Measurements from ENCODE around the gene SPOCK1.

SPOCK1 gene

DNA sequence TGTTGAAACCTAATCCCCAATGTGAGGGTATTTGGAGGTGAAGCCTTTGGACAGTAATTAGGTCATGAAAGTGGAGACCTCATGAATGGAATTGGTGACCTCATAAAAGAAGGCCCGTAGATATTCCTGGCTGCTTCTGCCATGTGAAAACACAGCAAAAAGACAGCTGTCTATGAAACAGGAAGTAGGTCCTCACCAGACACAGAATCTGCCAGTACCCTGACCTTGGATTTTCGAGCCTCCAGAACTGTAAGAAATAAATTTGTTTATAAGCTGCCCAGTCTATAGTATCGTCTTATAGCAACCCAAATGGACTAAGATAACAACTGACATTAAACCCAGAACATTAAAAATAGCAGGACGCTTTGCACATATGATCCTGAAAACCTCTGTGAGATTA lies 371.1 kb downstream of the SPOCK1 start:
- in situ Hi-C loops (cut with HindIII; ENCODE audit: low pct_unique_long_range_greater_than_20kb, low sequenced_read_pairs) = no loop called here
- DNase-seq (ENCODE audit: low read depth in 1 of 2, low spot score in 1 of 2) = no peak
- TF ChIP-seq JUND (IDR thresholded peaks at IDR 0.05; ENCODE audit: low read depth) = no peak

- in situ Hi-C loops (cut with HindIII; ENCODE audit: low pct_unique_long_range_greater_than_20kb, low sequenced_read_pairs) = no loop called here
- TF ChIP-seq JUND (IDR thresholded peaks at IDR 0.05; ENCODE audit: low read depth) = no peak
- DNase-seq (ENCODE audit: low read depth in 1 of 2, low spot score in 1 of 2) = no peak
Observed at GRCh38 chr5:137126829-137127228, 372.3 kb downstream of the SPOCK1 start.

DNA sequence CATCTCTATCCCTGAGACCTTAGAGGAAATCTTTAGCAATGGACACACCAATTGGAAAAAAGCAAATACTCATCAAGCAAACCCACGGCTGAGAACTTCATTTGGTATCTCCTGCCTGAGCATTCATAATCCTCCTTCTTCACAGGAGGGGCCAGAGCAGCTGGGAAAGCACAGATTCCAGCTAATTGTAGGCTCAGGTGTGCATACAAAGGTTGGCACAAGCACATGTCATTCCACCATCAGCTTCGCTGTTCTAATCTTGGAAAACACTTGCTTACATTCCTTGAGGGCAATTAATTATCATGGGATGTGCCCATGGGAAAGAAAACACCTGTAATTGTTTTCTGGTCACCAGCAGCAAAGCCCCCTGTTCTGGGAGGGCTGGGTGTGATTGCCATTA lies 376.6 kb downstream of the SPOCK1 start:
- no peak for TF ChIP-seq JUND (IDR thresholded peaks at IDR 0.05; ENCODE audit: low read depth)
- no peak for DNase-seq (ENCODE audit: low read depth in 1 of 2, low spot score in 1 of 2)

DNA sequence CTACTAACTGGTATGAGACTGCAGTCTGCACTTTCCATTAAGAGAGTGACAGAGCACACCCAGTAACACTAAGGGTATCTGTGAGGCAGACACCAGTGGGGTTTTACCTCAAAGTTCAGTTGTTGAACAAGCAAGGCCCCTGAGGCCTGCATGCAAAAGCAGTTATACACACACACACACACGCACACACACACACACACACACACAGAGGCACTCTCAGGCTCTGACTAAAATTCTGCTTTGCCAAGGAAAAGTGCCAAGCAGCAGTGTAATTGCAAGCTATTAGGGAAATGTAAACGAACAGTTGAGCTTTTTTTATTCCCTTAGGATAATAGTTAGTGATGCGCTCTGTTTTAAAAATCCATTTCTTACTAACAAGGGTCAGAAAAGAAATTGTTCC lies 377.1 kb downstream of the SPOCK1 start:
- DNase-seq (ENCODE audit: low read depth in 1 of 2, low spot score in 1 of 2) = no peak
- no peak for TF ChIP-seq JUND (IDR thresholded peaks at IDR 0.05; ENCODE audit: low read depth)
- in situ Hi-C loops (cut with HindIII; ENCODE audit: low pct_unique_long_range_greater_than_20kb, low sequenced_read_pairs) = no loop called here

More for the DNA sequence above, 376.6 kb downstream of the SPOCK1 start:
- in situ Hi-C loops (cut with HindIII; ENCODE audit: low pct_unique_long_range_greater_than_20kb, low sequenced_read_pairs) = no loop called here

DNA sequence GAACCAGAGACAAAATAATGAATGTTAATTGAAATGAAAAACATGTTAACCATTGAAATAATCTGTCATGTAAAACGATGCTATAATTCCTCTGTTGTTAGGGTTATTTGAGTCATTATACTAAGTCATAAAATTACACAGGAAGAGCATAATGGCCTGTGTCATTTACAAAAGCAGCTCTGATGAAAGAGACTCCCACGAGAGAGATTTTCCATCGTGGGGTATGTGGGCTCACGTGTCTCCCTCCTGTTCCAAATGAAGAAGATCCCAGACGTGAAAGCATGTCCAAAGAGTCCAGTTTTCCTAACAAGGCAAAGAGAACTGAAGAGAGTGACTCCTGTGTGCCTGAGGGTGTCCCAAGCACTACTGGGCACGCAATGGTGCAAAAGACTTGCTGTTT lies 379.8 kb downstream of the SPOCK1 start:
- no peak for DNase-seq (ENCODE audit: low read depth in 1 of 2, low spot score in 1 of 2)
- no peak for TF ChIP-seq JUND (IDR thresholded peaks at IDR 0.05; ENCODE audit: low read depth)
- in situ Hi-C loops (cut with HindIII; ENCODE audit: low pct_unique_long_range_greater_than_20kb, low sequenced_read_pairs) = no loop called here

DNA sequence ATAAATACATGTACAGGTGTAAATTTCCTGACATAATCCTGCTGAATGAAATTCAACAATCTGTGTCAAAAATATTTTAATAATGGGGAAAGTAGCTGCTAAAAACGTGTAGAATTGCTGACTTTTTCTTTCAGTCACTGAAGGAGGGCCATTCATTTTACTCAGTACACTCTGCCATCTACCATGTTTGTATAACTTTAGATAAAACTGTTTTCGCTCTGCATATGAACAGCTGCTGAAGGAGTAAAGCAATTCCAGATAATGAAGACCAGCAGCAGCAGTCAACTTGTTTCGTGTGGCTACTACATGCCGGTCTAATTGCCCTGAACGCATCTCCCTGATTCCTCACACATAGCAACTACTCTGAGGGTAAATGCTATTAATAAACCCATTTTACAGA lies 380.5 kb downstream of the SPOCK1 start:
- TF ChIP-seq JUND (IDR thresholded peaks at IDR 0.05; ENCODE audit: low read depth) = no peak
- in situ Hi-C loops (cut with HindIII; ENCODE audit: low pct_unique_long_range_greater_than_20kb, low sequenced_read_pairs) = no loop called here

DNA sequence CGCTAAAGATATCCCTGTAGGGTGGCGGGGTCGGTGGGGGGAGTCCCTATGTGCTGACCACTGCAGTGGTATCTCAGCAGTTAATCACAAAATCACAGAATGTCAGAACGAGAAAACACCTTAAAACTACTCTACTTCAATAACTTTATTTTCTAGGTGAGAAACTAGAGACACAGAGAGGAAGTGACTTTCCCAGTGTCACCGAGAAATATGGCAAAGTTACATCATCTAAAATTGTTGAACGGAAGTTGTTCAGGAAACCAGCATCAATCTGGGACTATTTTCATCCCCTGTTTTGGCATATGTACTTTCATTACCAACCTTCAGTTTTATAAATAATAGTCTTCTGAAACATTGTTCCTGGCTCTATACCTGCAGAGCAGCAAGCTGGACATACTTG lies 384.0 kb downstream of the SPOCK1 start:
- no peak for TF ChIP-seq JUND (IDR thresholded peaks at IDR 0.05; ENCODE audit: low read depth)
- in situ Hi-C loops (cut with HindIII; ENCODE audit: low pct_unique_long_range_greater_than_20kb, low sequenced_read_pairs) = no loop called here
- DNase-seq (ENCODE audit: low read depth in 1 of 2, low spot score in 1 of 2) = no peak

More for the DNA sequence above, 380.5 kb downstream of the SPOCK1 start:
- DNase-seq (ENCODE audit: low read depth in 1 of 2, low spot score in 1 of 2) = no peak

DNA sequence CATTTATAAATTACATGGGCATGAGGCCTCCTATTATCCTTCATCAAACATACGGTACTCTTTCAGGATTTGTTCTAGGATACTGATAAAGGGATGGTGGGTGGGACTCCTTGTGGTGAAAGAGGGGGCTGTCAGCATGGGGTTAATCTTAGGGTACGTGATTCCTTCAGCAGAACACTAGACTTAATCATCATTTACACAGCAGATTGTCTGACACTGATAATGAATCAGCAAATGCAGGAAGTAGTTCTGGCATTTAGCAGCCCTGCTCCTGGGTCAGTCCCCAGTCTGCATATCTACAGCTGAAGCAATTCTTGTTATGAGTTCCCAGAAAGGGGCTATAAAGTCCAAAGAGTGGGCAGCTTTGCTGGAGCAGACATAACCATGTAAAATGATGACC lies 384.6 kb downstream of the SPOCK1 start:
- no peak for TF ChIP-seq JUND (IDR thresholded peaks at IDR 0.05; ENCODE audit: low read depth)
- no peak for DNase-seq (ENCODE audit: low read depth in 1 of 2, low spot score in 1 of 2)
- in situ Hi-C loops (cut with HindIII; ENCODE audit: low pct_unique_long_range_greater_than_20kb, low sequenced_read_pairs) = no loop called here

GRCh38 chr5:137113939-137114338 lies 385.2 kb downstream of the SPOCK1 start:
- DNase-seq (ENCODE audit: low read depth in 1 of 2, low spot score in 1 of 2) = no peak
- in situ Hi-C loops (cut with HindIII; ENCODE audit: low pct_unique_long_range_greater_than_20kb, low sequenced_read_pairs) = no loop called here
- no peak for TF ChIP-seq JUND (IDR thresholded peaks at IDR 0.05; ENCODE audit: low read depth)

DNA sequence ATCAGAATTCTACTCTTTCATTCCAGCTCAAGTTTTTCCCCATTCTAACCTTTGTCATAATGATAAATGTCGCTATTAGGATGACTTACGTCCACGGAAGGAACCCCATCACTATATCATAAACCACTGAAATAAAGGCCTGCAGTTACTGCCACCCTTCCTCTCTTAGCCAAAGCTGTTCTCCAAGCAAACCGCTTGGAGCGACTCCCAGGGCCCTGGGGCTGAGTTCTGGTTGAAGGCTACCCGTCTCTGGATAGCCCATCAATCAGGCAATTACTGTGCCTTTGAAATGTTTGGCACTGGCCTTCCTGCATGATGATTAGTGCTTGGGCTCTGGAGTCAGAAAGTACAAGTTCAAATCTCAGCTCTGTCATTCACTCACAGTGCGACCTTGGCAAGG lies 386.0 kb downstream of the SPOCK1 start:
- DNase-seq (ENCODE audit: low read depth in 1 of 2, low spot score in 1 of 2) = no peak
- TF ChIP-seq JUND (IDR thresholded peaks at IDR 0.05; ENCODE audit: low read depth) = no peak

DNA sequence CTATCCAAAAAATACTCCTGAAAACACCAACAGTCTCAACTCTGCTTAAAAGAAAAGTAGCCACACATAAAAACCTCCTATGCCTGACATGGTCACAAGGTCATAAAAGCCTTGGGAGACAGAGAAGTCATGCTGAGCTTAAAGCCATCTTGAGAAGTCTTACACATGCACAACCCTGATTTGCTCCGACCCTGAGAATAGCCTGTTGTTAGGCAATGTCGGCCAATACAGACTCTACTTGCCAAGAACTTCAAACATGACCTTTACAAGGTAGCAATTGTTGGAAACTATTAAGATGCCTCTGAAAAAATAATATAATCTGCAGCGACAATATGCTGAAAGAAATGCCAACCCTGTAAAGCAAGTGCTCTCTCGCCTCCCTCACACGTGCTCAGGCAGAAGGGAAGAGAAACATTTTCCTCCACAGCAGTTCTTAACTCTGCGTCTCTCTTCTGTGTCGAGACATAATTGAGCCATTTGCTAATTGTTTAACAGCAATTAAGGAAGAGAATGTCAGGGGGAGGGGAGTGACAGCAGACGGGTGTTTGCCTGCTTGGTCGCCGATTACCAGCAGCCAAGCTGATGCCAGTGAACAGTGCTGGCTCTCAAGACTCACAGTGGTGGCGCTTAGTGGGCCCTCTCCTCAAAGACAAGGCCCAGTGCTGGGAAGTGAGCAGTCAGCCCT lies 393.6 kb downstream of the SPOCK1 start:
- TF ChIP-seq JUND (IDR thresholded peaks at IDR 0.05; ENCODE audit: low read depth) = no peak
- DNase-seq (ENCODE audit: low read depth in 1 of 2, low spot score in 1 of 2) = no peak
- in situ Hi-C loops (cut with HindIII; ENCODE audit: low pct_unique_long_range_greater_than_20kb, low sequenced_read_pairs) = no loop called here

More for the DNA sequence above, 386.0 kb downstream of the SPOCK1 start:
- in situ Hi-C loops (cut with HindIII; ENCODE audit: low pct_unique_long_range_greater_than_20kb, low sequenced_read_pairs) = no loop called here

DNA sequence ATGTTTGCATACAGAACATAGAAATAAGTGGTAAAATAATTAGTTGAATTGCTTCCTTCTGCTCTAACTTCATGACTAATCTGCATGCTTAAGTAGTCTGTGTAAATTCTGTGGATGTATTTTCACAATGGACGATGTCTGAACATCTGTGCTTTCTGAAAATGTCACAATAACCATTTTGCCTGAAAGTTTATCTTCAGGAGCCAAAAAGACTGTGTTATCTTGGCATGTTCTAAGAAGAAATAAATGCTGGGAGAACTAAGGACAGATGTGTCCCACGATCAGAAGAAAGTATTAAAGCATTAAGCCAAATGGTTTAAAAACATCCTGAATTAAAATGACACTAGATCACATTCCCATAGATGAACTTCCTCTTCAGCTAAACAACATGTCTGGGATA lies 397.6 kb downstream of the SPOCK1 start:
- TF ChIP-seq JUND (IDR thresholded peaks at IDR 0.05; ENCODE audit: low read depth) = no peak
- DNase-seq (ENCODE audit: low read depth in 1 of 2, low spot score in 1 of 2) = no peak
- in situ Hi-C loops (cut with HindIII; ENCODE audit: low pct_unique_long_range_greater_than_20kb, low sequenced_read_pairs) = no loop called here

DNA sequence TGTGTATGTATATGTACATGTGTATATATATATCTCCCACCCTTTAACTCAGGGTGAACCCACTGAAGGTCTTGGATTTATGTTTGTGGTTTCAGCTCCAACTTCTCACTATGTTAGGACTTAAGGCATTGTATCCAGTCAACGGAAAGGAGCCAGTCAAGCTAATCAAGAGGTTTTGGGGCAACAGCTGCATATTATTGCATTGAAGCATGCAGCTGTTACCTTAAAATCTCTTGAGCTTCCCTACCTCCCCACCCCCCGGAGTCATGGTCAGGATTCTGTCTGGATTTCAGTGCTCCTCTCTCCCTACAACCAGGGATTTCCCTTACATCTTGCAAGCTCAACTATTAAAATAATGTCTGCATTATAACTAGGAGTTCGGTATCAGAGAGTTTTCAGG lies 399.5 kb downstream of the SPOCK1 start:
- in situ Hi-C loops (cut with HindIII; ENCODE audit: low pct_unique_long_range_greater_than_20kb, low sequenced_read_pairs) = no loop called here
- DNase-seq (ENCODE audit: low read depth in 1 of 2, low spot score in 1 of 2) = no peak

DNA sequence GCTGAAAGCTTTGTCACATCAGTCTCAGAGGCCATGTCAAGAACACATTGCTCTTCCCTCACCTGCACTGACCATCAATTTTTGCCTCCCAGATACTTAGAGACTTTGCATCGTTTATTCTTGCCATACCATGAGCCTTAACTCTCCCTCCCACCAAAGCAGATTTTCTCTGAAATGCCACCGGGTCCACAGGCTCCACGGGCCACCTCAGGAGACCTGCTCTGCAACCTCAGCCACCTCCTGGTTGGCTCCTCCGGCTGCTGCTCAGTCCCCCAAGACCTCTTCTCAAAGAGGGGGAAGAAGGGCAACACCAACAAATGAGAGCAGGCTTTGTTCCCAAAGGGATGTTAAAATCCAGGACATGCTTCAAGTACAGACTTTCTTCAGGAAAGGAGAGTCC lies 400.5 kb downstream of the SPOCK1 start:
- in situ Hi-C loops (cut with HindIII; ENCODE audit: low pct_unique_long_range_greater_than_20kb, low sequenced_read_pairs) = no loop called here
- DNase-seq (ENCODE audit: low read depth in 1 of 2, low spot score in 1 of 2) = no peak
- TF ChIP-seq JUND (IDR thresholded peaks at IDR 0.05; ENCODE audit: low read depth) = no peak

More for the DNA sequence above, 399.5 kb downstream of the SPOCK1 start:
- TF ChIP-seq JUND (IDR thresholded peaks at IDR 0.05; ENCODE audit: low read depth) = no peak

Data from T47D (cell line).